ENCODE measurements around the gene LGI2.

- TF ChIP-seq CTCF (IDR thresholded peaks at IDR 0.05; ENCODE audit: low read depth, low read length) (no peak), POLR2A (IDR thresholded peaks at IDR 0.05; ENCODE audit: extremely low read depth, insufficient read length) (no peak)
Measured at GRCh38 chr4:24966076-24966475, 64.7 kb downstream of the LGI2 start.
